Measurements from ENCODE around the gene ZP1. TPM values are rescaled to one million over a fixed set of nuclear protein-coding genes. Genes with fewer than 3 reads are reported as not detected.

The ZP1 gene
- total and polyA plus RNA-seq, 2 of the 13 experiments (the other 11 are each of a cell fraction or from before 2014, with no cell fraction given): 0.16 TPM; not detected in 1

GRCh38 chr11:60841797-60842667 is 25.3 kb upstream of the ZP1 start, which contains the start of gene CCDC86 (continued):
- TF ChIP-seq RFX3 (CRISPR knock-in tag; IDR thresholded peaks at IDR 0.05) (no peak), EZH2 (conservative IDR thresholded peaks at IDR 0.05; ENCODE audit: low read depth, low read length) (no peak), HMGA1 (CRISPR knock-in tag; conservative IDR thresholded peaks at IDR 0.05) (no peak), YY1 (IDR thresholded peaks at IDR 0.05; ENCODE audit: insufficient read depth, insufficient replicate concordance, low read depth, low read length) (peak; percentile 98), ZHX2 (IDR thresholded peaks at IDR 0.05; ENCODE audit: low read depth) (peak; percentile 100), ZHX2 (CRISPR knock-in tag; IDR thresholded peaks at IDR 0.05; ENCODE audit: borderline replicate concordance) (peak; percentile 75; the same call in 1 of the 2 replicates), NFYC (CRISPR knock-in tag; IDR thresholded peaks at IDR 0.05) (peak; percentile 43), U2AF2 (IDR thresholded peaks at IDR 0.05; ENCODE audit: low read depth, low read length) (no peak), GMEB2 (CRISPR knock-in tag; IDR thresholded peaks at IDR 0.05; ENCODE audit: low read depth) (peak; percentile 64; the same call in 1 of the 2 replicates), ZNF674 (CRISPR knock-in tag; IDR thresholded peaks at IDR 0.05; ENCODE audit: low read depth) (no peak), ZNF850 (CRISPR knock-in tag; conservative IDR thresholded peaks at IDR 0.05) (no peak), ZNF441 (CRISPR knock-in tag; IDR thresholded peaks at IDR 0.05; ENCODE audit: borderline replicate concordance) (peak; percentile 70), CEBPB (IDR thresholded peaks at IDR 0.05; ENCODE audit: borderline replicate concordance, low read depth, low read length) (no peak; the same call in 1 of the 2 replicates), ZNF446 (CRISPR knock-in tag; IDR thresholded peaks at IDR 0.05) (no peak; the same call in 1 of the 2 replicates), AGO1 (IDR thresholded peaks at IDR 0.05; ENCODE audit: low read depth, low read length, poor library complexity, severe bottlenecking) (no peak), CSRNP1 (CRISPR knock-in tag; IDR thresholded peaks at IDR 0.05) (no peak), ZNF513 (CRISPR knock-in tag; conservative IDR thresholded peaks at IDR 0.05) (no peak; the same call in 1 of the 2 replicates)
